Measurements from ENCODE around the gene KHK.
"Not testable (repeated sequence)": the region's sequence is repeated elsewhere in the genome, so short reads cannot be mapped to it uniquely, and the experiment has no call there.

KHK gene

DNA sequence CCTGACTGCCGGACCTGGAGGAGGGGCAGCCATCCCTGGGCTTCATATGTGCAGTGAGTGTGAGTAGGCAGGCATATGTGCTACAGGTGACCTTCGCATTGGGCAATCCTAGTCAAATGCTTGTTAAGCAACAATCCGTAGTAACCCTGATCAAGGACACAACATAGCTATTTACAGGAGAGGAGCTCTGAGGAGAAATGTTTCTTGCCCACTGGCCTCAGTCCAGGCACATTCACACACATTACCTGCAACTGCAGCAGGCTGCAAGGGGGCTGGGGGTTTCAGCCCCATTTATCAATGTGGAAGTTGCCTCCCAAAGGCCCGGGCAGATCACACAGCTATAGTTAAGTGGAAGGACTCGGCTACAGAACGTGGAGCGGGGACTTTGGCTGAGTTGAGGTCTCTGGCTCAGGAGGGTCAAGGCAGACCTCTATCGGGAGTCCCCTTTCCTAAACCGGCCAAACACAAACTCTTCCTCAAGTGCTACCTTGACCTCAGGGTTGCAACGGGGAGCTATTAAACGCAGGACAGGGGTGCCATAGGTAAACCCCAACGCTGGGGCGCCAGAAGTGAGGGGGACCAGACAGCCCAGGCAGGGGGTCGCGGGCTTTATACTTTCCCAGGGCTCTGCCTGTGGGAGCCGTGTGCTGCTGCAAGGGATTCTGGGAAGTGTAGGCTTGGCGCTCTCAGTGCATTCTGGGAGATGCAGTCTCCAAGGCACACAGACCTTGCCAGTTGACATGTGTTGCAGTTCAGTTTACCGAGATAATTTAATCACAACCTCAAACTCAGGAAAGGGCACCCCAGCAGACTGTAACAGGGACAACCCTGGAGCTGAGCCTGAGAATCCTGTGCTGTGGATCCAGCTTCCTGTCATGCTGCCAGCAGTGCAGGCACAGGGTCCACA lies 9.4 kb downstream of the KHK start:
- peak; percentile 75 for DNase-seq (ENCODE audit: low spot score)

DNA sequence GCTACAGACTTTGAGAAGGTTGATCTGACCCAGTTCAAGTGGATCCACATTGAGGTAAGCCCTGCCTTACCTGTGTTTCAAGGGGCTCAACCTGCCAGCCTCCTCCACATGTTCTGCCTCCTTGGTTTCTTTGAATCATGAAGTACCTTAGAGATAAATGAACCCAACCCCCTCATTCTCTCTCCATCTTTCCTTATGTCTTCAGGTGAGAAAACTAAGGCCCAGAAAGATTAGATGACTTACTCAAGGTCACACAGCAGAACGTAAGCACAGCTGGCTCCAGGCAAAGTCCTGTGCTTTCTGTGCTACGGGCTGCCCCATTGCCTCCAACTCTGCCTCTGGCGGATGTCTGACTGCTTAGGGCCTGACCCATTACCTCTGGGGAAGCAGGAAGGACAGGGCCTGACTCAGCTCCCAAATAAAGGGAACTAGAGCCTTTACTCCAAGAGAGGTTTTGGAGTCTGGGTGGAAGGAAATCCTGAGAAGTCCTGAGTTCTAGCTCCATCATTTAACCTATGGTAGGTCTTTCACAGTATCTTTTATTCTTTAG lies 10.3 kb downstream of the KHK start:
- no peak for DNase-seq (ENCODE audit: low spot score)

DNA sequence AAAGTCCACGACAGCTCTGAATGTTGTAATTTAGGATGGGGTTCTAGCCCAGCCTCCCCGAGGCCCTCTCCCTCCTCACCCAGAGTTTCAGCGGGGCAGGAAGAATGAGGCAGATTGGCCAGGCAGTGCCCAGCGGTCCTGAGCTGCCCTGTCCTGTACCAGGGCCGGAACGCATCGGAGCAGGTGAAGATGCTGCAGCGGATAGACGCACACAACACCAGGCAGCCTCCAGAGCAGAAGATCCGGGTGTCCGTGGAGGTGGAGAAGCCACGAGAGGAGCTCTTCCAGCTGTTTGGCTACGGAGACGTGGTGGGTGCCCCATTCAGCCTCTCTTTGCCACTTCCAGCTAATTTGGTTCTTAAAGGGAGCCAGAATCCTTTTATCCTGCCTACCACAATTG lies 10.8 kb downstream of the KHK start:
- no peak for DNase-seq (ENCODE audit: low spot score)

DNA sequence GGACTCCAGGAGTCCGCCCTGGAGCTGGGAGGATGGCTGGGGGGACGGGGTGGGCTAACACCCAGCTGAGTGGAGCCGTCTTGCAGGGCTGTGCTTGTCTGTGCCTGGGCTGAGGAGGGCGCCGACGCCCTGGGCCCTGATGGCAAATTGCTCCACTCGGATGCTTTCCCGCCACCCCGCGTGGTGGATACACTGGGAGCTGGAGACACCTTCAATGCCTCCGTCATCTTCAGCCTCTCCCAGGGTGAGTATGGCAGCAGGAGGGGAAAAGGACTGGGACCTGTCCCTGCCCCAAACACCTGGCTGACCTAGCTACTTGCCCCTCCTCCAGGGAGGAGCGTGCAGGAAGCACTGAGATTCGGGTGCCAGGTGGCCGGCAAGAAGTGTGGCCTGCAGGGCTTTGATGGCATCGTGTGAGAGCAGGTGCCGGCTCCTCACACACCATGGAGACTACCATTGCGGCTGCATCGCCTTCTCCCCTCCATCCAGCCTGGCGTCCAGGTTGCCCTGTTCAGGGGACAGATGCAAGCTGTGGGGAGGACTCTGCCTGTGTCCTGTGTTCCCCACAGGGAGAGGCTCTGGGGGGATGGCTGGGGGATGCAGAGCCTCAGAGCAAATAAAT lies 12.9 kb downstream of the KHK start:
- no peak for DNase-seq (ENCODE audit: low spot score)

DNA sequence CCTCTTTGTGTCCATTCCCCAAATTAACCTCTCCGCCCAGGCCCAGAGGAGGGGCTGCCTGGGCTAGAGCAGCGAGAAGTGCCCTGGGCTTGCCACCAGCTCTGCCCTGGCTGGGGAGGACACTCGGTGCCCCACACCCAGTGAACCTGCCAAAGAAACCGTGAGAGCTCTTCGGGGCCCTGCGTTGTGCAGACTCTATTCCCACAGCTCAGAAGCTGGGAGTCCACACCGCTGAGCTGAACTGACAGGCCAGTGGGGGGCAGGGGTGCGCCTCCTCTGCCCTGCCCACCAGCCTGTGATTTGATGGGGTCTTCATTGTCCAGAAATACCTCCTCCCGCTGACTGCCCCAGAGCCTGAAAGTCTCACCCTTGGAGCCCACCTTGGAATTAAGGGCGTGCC lies 13.5 kb downstream of the KHK start:
- no peak for DNase-seq (ENCODE audit: low spot score)

DNA sequence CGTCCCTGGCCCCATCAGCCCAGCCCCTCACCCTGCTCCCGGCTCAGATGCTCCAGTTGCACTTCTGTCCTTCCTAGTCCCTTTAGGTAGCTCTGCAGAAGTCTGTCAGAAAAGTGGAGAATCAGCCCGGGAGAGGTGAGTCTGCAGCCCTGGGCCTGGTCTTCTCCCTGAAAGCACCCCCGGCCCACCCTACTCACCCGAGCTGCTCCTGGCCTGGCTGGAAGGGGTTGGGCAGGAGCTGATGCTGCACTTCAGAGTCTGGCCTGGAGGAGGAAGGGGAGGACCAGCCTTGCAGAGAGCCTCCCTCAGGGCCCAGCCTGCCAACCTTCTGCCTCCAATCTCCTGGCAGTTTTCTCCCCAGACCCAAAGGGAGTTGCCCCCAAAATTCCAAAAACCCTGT lies 15.8 kb downstream of the KHK start:
- DNase-seq (ENCODE audit: low spot score) = no peak

DNA sequence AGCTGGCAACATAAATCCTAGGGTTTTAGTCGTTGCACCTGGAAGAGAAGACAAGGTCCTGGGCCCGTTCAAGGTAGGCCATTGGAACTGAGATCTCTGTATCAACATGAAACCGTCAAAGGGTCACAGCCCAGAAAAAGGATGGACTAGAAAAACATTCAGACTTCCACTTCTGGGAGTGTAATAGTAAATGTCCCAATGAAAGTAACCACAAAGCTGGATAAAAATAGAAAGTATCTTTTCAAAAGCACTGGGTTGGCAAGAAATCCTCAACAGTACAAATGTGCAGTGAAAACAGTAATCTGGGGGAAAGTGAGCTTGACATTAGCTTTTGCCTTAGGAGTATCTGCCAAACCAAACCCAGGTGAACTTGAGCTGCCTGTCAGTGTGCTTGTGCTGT lies 19.4 kb downstream of the KHK start:
- no peak for DNase-seq (ENCODE audit: low spot score)

DNA sequence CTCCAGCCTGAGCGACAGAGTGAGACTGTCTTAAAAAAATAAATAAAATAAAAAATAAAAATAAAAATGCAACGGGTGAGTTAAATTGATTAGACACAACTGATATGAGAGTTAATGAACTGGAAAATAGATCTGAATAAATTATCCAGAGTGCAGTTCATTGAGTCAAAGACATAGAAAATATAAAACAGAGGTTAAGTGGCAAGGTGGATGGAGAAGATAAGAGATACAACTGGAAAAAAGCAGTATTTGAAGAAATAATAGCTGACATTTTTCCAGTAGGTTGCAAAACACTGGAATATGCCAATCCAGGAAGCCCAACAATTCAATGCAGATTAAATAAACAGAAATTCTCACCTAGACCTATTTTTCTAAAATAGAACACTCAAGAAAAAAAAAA lies 21.6 kb downstream of the KHK start:
- DNase-seq (ENCODE audit: low spot score) = no peak

DNA sequence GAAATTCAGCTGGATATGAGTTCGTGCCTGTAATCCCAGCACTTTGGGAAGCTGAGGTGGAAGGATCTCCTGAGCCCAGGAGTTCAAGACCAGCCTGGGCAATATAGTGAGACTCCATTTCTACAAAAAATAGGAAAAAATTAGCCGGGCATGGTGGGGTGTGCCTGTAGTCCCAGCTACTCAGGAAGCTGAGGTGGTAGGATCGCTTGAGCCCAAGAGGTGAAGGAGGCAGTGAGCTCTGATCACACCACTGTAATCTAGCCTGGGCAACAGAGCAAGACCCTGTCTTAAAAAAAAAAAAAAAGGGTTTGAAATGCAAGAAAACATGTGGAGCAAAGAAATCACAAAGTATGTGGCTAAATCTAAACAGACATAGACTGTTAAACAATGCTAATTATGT lies 22.5 kb downstream of the KHK start:
- DNase-seq (ENCODE audit: low spot score) = no peak

DNA sequence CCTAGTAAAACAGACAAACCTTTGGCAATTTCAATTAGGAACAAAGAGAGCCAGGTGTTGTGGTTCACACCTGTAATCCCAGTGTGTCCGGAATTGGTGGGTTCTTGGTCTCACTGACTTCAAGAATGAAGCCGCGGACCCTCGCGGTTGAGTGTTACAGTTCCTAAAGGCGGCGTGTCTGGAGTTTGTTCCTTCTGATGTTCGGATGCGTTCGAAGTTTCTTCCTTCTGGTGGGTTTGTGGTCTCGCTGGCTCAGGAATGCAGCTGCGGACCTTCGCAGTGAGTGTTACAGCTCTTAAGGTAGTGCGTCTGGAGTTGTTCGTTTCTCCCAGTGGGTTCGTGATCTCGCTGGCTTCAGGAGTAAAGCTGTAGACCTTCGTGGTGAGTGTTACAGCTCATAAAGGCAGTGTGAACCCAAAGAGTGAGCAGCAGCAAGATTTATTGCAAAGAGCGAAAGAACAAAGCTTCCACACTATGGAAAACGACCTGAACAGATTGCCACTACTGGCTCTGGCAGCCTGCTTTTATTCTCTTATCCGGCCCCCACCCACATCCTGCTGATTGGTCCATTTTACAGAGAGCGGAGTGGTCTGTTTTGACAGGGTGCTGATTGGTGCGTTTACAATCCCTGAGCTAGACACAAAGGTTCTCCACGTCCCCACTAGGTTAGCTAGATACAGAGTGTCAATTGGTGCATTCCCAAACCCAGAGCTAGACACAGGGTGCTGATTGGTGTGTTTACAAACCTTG lies 24.2 kb downstream of the KHK start:
- not testable (repeated sequence) for DNase-seq (ENCODE audit: low spot score)

DNA sequence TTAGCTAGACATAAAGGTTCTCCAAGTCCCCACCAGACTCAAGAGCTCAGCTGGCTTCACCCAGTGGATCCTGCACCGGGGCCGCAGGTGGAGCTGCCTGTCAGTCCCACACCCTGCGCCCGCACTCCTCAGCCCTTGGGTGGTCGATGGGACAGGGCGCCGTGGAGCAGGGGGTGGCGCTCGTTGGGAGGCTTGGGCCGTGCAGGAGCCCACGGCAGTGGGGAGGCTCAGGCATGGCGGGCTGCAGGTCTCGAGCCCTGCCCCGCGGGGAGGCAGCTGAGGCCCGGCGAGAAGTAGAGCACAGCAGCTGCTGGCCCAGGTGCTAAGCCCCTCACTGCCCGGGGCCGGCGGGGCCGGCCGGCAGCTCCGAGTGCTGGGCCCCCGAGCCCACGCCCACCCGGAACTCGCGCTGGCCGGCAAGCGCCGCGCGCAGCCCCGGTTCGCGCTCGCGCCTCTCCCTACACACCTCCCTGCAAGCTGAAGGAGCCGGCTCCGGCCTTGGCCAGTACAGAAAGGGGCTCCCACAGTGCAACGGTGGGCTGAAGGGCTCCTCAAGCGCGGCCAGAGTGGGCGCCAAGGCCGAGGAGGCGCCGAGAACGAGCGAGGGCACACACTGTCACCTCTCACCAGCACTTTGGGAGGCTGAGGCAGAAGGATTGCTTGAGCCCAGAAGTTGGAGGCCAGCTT lies 25.0 kb downstream of the KHK start:
- not testable (repeated sequence) for DNase-seq (ENCODE audit: low spot score)

DNA sequence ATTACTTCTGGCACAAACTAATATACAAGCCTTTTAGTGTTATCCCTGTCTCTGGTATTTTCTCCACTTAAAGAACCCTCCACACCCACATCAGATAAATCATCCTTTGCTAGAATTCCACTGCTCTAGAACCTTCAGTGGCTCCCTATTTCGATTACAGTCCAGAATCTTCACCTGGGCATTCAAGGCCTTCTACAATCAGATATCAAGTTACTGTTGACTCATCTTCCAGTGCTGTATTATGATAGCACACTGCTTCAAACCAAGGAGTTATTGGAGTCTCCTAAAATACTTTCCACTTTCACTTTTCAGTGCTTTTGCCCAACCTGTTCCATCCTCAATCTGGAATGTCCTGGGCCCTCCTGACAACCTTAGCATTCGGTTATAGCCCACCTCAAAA lies 28.9 kb downstream of the KHK start:
- DNase-seq (ENCODE audit: low spot score) = no peak

DNA sequence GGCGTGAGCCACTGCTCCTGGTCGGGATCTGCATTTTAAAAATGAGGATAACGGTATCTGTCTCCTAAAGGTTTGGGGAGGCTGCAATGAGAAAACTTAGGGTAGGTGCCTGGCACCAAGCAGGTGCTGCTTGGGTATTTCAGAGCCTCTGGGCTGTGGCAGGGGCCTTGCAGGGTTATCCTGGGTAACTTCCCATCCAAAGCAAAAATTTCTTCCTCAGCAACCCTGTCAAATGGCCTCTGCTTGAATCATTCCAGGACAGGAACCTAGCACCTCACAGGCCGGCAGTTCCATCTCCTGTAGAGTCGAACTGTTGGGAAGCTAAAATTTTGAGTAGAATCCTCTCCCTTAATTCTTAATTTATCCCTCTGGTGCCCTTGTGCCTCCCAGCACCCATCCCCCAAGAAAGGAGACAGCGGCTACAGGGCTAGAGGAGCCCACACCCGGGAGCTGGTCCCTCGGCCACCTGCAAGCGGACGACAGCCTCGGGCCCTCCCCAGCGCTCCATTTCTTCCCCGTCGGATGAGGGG lies 31.5 kb downstream of the KHK start:
- DNase-seq (ENCODE audit: low spot score) = no peak

DNA sequence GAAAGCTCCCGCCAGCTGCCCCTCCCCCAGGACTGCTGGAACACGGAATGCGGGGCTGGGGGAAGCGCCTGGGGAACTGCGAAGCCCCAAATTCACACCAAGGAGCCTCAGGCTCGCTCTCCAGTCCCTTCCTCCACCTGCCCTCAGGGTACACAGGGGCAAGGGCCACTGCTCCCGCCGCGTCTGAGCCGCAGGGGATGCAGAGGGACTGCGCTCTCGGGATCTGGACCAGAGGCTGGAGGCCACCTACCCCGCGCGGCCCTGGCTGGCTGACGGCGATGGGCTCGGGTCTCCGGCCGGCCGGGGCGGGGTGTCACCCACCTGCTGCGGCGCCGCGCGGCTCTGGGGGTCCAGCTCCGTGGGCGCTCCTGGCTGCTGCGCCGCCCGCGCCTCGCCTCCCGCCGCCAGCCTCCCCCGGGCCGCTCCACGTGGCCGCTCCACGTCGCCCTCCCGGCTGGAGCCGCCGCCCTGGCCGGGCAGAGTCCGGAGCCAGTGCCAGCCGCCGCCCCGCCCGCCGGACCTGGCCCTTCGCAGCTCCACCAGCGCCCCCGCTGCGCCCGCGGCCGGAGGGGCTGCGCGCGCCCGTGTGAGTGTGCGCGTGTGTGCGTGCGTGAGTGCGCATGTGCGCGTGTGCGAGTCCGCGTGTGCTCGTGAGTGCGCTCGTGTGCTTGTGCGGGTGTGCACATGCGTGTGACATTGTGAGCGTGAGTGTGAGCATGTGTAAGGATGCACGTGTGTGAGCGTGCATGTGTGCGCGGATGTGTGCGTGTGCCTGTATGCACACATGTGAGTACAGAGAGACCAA lies 32.2 kb downstream of the KHK start, which contains the start of gene CGREF1:
Gene CGREF1, minus strand, starts transcription at position 604 of the 805 bp plus-strand sequence. CDS start 14,762 bp downstream, outside the sequence.
- DNase-seq (ENCODE audit: low spot score) = no peak

DNA sequence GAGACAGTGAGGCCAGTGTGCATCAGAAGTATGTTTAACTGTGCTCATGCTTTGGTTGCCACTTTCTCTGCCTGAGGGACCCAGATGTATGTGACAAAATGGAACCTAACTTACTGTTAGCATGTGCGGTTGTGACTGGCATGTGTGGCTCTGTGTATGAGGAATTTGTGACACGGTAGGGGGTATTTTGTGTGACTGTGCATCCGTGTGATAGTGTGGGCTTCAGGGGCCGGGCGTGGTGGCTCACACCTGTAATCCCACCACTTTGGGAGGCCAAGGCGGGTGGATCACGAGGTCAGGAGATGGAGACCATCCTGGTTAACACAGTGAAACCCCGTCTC lies 32.7 kb downstream of the KHK start:
- DNase-seq (ENCODE audit: low spot score) = not testable (repeated sequence)

DNA sequence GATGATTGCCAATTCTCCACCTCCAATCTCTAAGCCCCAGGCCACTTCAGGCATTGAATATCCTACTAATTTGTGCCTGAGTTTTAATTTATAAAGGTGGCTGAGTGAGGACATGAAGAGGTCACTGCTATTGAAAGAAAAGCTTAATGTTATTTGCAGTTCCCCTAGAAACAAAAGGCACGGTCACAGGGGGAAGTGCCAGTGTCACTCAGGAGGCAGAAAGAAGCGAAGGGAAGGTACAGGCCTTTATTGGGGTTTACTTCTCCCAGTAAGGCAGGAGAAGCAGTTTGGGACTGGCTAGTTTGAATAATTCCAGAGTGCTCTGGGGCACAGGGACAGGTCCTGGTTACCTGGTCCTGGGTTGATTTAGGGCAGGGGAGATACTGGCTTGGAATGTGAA lies 35.3 kb downstream of the KHK start:
- no peak for DNase-seq (ENCODE audit: low spot score)

DNA sequence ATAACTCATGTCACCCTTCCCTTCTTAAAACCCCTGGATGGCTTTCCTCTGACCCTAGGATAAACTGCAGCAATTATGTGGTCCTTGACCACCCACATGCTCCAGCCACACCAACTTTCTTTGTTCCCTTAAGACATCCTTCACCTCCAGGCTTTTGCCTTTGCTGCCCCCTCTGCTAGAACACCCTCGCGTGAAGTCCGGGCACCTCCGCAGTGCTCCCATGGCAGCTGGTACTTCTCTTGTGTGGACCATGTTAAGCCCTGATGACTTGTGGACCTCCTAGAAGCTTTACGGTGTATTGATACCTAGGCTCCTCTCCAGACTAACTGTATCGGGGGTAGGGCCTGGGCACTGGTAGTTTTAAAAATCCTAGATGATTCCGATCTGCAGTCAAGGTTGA lies 36.2 kb downstream of the KHK start:
- DNase-seq (ENCODE audit: low spot score) = no peak

DNA sequence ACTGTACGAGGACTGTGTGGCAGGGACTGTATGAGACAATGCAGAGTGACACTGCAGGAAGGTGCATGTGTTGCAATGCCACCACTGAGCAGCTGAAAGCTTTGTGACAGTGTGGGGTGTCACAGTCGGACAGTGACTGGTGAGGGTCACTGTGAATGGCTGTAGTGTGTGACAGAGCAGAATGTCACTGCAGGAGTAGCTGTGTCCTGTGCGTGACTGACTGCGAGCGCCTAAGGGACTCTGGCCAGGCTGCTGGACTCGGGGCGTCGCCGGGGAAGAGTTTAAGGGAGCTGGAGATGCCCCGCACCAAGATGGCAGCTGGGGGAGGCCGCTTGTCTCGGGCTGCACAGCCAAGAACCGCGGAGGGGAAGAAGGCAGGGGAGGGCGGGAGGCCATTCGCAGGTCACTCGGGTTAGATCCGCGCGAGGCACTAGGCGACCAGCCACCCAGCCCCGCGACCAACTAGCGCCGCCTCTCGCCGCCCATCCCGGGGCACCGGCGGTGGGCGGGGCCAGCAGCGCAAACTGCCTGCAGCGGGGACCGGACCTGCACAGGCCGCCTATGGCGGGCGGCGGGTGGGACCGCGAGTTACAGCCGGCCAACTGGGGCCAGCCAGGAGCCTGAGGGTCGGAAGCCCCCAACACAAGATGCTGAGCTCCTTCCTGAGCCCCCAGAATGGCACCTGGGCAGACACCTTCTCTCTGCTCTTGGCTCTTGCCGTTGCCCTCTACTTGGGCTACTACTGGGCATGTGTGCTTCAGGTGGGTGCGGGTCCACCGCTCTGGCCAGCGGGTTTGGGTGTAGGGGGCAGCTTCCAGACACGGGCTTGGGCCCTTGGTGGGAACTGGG lies 37.0 kb downstream of the KHK start, which contains the start of gene ABHD1:
Gene ABHD1, plus strand, starts transcription at position 514 of the 849 bp plus-strand sequence. Its CDS starts 134 bp downstream, at position 648.
- peak; percentile 71 for DNase-seq (ENCODE audit: low spot score)

DNA sequence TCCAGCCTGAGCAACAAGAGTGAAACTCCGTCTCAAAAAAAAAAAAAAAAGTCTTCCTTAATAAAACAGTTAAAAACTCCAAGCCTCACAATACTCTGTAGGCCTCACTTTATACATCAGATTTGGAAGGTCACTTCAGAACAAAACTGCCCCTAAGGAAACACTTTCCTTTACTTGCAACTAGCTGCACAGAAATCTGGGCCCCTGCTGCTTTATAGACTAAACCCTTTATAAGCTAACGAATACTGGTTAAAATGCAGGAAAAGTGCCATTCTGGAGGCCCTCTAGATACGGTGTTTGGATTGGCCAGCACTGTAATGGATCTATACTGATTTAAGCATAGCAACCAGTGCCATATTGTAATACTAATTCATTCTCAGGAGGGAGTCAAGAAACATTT lies 38.5 kb downstream of the KHK start:
- no peak for DNase-seq (ENCODE audit: low spot score)

DNA sequence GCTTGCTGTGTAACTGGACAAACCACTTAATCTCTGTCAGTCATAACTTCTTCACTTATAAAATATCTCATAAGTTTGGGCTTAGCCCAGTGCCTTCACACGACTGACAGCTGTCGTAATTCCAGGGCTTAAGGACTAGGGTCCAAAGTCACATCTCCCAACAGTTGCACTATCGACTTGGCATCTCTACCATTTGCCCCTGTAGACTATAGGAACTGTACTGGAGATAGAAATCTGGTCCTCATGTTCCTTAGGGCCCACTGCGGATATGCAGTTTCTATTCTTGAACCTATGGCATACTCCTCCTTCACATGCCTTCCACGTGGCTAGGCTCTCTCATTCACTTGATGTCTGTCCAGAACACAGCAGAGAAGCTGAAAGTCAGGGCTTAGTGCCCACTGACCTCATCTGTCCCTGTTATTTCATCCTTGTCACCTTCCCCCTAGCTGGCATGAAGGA lies 39.7 kb downstream of the KHK start:
- no peak for DNase-seq (ENCODE audit: low spot score)

Data from putamen (tissue), 1 donor.